HG02885 (cell line): Measurements from ENCODE around the gene PRRX1.

Experiments used
- ATAC-seq: cut with Tn5 transposase; IDR thresholded peaks from one replicate; pipeline ENCODE4 v1.9.1; 2021; ENCODE audit warnings: mild to moderate bottlenecking; ENCODE audit not compliant: unreplicated experiment, poor library complexity

Gene PRRX1

DNA sequence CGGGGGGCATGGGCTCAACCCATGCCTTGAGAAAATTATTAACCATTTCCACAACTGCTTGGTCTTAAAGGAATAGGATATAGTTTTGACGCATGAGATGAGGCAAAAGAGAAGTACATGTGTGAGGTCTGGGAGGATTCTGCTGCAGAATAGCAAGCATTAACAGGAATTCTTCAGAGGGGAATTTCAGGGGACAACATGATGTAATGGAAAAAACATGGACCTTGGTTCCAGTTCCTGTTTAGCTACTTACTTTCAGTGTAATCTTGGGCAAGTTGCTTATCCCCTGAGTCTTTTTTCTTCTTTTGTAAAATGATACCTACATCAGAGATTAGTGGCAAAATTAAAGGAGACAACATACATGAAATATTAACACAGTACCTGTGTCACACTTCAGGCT, 85.6 kb downstream of the PRRX1 start:
- no peak for ATAC-seq

DNA sequence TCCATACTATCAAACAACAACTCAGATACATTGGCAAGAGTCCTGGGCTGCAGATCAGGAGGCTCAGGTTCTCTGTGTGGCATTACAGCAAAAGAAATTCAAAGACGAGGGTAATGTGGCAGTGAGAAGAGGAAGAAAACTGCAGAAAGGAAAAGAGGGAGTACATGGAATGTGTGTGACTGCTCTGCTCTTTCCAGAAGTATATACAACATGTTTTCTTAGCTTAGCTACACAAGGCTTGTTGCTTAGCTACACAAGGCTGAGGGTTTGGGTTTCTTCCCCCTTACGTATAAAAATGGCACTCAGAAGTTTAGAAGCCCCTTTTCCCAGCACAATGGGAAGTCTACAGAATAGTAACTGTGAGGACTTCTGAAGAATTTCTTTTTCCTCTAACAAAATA, 86.0 kb downstream of the PRRX1 start:
- no peak for ATAC-seq

DNA sequence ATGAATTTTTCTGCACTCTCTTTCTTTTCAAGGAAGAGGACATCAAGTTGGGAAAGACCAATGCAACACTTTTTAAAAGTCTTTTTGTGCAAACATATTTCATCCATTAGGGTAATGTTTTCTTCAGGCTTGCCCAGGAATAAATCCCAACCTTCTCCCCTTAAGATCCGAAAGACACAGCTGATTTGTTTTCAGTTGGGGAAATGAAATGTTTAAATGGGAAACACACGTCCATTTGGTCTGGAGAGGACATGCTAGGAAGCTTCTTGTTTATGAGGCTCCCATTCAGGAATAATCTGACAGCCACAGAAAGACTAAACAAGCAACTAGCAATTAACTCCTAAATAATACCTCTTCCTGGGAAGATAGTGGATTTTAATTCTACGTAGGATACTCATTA, 91.9 kb downstream of the PRRX1 start:
- no peak for ATAC-seq

DNA sequence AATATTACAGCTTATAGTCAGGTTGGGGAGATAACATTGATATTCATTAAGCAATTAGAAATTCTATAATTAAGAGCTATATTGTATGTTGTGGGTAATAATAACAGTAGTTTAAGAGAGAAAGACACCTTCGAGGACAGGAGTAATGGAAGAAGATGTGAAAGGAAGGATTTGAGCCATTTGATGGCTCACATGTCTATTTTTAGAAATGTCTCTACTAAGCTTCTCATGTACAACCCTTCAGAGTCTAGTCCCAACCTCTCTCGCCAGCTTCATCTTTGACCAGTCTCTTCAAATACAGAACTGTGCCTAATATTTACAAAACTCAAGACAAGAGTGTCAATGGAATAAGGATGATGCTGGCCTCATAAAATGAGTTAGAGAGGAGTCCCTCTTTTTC, 95.1 kb downstream of the PRRX1 start:
- ATAC-seq = no peak

DNA sequence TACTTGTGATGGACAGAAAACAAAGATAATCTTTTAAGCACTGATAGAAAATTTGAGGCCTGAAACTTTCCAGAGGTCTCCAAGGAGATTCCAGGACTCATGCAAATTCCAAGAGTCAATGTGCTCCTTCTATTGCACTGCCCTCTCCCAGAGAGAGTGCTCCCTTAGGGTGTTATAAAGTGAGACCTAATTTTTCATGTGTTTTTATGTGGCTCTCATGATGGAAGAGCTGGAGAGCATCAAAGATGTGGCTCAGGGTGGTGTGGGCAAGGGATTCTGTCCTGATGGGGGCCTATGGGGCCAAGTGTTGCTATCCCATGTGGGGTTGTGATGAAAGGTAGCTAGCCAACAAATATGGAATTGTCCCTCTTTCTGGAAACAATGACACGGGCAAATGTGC, 101.3 kb downstream of the PRRX1 start:
- no peak for ATAC-seq

DNA sequence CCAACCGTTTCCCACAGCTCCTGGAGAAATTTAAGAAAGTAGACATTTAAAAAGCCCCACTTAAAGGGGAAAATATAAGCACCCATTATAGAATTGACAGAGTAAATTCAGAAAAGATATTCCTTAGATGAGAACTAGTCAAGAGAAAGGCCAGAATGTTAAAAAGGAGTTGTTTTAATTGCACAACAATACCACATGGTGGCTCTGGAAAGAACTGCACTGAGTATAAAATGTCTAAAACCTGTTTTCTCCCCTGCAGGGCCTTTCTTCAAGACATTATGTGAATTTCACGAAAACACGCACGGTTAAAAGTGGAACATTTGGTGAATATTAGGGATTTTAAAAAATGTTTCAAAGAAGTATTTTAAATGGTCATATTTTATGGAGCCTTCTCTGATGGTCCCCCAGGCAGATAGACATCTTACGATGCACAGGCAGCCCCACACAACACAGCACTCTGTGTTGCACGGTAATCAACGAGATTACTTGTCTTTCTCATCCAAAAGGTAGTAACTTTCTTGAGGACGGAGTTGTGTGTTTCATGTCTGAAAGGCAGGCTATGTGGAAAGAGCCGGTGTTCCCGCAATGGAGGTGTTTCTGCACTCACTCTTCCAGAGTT, 101.9 kb downstream of the PRRX1 start:
- ATAC-seq = no peak

DNA sequence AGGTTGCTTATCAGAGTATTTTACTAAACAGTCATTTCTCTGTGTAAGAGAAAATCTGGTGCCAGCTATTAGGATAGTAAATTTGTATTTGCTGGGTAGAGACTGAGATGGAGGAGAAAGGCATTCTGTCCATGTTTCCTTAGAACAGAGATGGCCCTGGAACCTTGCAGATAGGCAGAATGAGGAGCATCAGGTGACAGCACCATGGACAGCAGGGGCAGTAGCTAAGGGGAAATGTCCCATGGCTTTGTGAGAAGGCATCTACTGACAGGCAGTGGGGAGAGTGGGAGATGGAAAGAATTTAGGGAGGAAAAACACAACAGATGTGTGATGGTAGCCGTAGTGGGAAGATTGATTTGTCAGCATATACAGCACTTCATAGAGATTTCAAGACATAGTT, 105.0 kb downstream of the PRRX1 start:
- ATAC-seq = no peak

DNA sequence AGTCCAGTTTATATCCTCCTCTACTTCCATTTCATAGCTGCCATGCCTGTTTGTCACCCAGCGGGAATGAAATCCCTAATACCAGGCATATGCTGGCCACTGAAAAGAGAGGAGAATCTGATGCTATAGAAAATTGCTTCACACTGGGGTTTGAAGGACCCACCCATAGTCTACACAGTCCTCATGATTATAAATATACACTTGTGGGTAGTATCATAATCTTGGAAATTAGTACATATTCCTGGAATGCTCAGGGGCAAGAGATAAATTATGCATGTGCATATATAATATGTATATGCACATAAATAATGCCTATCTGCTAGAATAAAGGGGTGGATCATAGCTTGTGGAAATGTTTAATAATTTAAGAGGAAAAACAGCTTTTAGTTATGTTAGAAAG, 105.8 kb downstream of the PRRX1 start:
- no peak for ATAC-seq

DNA sequence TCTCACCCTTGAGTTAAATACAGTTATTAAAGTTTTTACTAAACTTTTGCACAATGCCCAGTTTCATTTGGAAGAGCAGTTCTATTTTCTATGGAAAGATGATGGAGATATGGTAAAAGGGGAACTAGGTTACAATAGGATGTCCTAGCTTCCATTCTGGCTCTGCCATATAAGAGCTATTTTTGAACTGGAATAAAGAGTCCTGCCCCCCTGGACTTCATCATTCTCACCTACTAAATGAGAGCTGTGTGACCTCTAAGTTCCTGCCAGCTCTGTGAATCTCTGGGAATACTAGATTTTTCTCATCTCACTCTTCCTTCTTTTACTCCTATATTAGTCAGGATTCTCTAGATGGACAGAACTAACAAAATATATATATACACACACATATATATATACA, 106.3 kb downstream of the PRRX1 start:
- no peak for ATAC-seq

DNA sequence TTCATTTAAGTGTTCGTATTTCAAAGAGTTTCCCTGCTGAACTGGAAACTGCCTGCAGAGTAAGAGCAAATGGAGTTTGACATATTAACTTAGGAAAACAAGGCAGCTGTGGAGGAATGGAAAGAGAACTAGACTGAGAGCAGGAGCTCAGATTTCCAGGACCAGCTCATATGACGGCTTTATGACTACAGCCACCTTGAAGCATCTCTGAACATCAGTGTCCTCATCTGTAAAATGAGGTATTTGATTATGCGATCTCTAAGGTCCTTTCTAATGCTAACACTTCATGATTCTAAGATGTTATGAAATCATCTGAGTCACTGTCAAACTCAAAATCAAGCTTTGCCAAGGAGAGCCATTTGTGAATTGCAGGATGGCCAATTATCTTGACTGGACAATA, 112.3 kb downstream of the PRRX1 start:
- ATAC-seq = no peak

DNA sequence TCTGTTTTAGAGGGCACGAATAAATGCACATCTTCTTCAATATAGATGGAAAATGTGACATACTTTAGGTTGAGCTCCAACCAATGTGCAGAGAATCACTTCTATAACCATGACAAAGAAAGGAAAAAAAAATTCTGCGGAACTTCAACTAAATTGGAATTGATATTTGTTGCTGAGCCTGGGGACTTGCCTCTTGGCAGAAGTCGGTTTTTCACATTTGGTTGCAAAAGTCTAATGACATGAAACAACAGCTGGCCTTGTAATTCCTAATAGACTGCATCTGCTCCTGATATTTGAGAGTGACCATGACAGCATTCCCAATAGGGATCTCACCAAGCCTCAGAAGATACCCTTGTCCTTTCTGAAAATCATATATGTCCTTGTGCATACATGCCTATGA, 112.8 kb downstream of the PRRX1 start:
- no peak for ATAC-seq
